ENCODE data around the gene MAP7.

DNA sequence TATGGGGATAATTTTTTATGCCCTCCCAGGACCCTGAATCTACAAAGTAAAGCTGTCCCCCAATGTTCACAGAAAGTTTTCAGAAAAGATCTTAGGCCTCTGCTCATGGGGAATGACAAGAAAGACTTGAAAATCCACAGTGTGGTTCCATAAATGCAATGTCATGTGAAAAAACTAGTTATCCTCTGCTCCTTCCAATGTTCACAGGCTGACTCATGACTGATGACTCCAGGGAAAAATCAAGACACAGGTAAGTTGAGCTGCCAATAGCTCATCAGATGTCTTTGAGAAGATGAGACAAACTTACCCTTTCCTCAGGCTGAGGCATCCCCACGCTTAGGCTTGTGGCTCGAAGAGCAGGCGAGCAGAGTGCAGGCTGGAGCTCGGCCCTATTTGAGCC is 245.8 kb downstream of the MAP7 start:
- TF ChIP-seq CTCF (IDR thresholded peaks at IDR 0.05; ENCODE audit: low read depth, low read length, missing input control), result no peak
- TF ChIP-seq JUND (IDR thresholded peaks at IDR 0.05), result no peak
- TF ChIP-seq EGR1 (IDR thresholded peaks at IDR 0.05; ENCODE audit: low read depth in 2 of 2), result no peak
- TF ChIP-seq, protein P1, sequence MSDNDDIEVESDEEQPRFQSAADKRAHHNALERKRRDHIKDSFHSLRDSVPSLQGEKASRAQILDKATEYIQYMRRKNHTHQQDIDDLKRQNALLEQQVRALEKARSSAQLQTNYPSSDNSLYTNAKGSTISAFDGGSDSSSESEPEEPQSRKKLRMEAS (IDR thresholded peaks at IDR 0.05), result no peak
- TF ChIP-seq FOXA1 (IDR thresholded peaks at IDR 0.05), result no peak
- no peak for TF ChIP-seq GABPA (IDR thresholded peaks at IDR 0.05 in 1 of 2, conservative IDR thresholded peaks at IDR 0.05 in 1 of 2)
- no peak for TF ChIP-seq ATF3 (IDR thresholded peaks at IDR 0.05)
